GM12878 (cell line): ENCODE data around the gene MAPT. TPM values are rescaled to one million over a fixed set of nuclear protein-coding genes. Genes with fewer than 3 reads are reported as not detected.

ENCODE experiments used
- ATAC-seq: fragments of 200-7000 bp; cut with Tn5 transposase; 3 replicates; pipeline ENCODE4 v1.9.1; 2020; ENCODE audit warnings: mild to moderate bottlenecking, moderate library complexity
- BruUV-seq: library from RNA; stranded (reverse); fragments of 400-500 nt; replicated peaks from 2 replicates; lab custom pipeline; 2021; lab: Mats Ljungman, UMichigan
- CTCF ChIA-PET: fragments of 300-600 bp; sonication (Branson Sonifier 250); formaldehyde crosslinking; extraction: SDS; loops from one replicate; lab custom pipeline; 2021; ENCODE audit warnings: inconsistent platforms; lab: Yijun Ruan, JAX
- POLR2A ChIA-PET: fragments of 350-600 bp; formaldehyde crosslinking; extraction: SDS; loops from one replicate; lab custom pipeline; 2021; ENCODE audit warnings: inconsistent platforms; lab: Charles Lee
- RAD21 ChIA-PET: fragments of 300-600 bp; sonication (Branson Sonifier 250); formaldehyde crosslinking; loops from one replicate; lab custom pipeline; 2023; ENCODE audit warnings: antibody characterized with exemption; ENCODE audit not compliant: unreplicated experiment; lab: Charles Lee
- SMC1A ChIA-PET: fragments of 300-600 bp; sonication (Branson Sonifier 250); formaldehyde crosslinking; loops from one replicate; lab custom pipeline; 2023; ENCODE audit not compliant: unreplicated experiment, uncharacterized antibody; lab: Charles Lee
- DNase-seq: peaks from one replicate; pipeline ENCODE4 v3.0.0-alpha.2; 2011; ENCODE audit warnings: low read depth, low spot score
- FAIRE-seq: peaks from 3 replicates; lab custom pipeline; 2011; peaks lifted over from hg19 to GRCh38; lab: Jason Lieb, UNC
- H2AFZ ChIP-seq: 2 replicates; pipeline ENCODE4 v1.6.0; 2011; ENCODE audit warnings: low read depth, low read length, control low read depth; ENCODE audit not compliant: control insufficient read depth
- H3K27ac ChIP-seq: 2 replicates; pipeline ENCODE4 v1.5.1; 2011; ENCODE audit warnings: control low read depth; ENCODE audit not compliant: control insufficient read depth, insufficient read depth
- H3K27me3 ChIP-seq, 2 experiments: replicated peaks in 1 of 2; 2 replicates each; pipeline versions ENCODE4 v1.6.0 to v1.6.1; 2011; ENCODE audit warnings: low read length in 1 of 2; ENCODE audit not compliant: control insufficient read depth in 2 of 2, insufficient read depth in 2 of 2
- H3K36me3 ChIP-seq, 2 experiments: 2 replicates each; pipeline ENCODE4 v1.5.1; 2011; ENCODE audit warnings: low read length in 1 of 2; ENCODE audit not compliant: control insufficient read depth in 2 of 2, insufficient read depth in 2 of 2
- H3K4me1 ChIP-seq: 2 replicates; pipeline ENCODE4 v1.6.1; 2011; ENCODE audit warnings: mild to moderate bottlenecking, low read length, moderate library complexity, mixed read lengths; ENCODE audit not compliant: control insufficient read depth, insufficient read depth
- H3K4me2 ChIP-seq: 2 replicates; pipeline ENCODE4 v1.6.0; 2011; ENCODE audit warnings: control low read depth; ENCODE audit not compliant: control insufficient read depth, insufficient read depth
- H3K4me3 ChIP-seq: fragments of 200-600 bp; sonication (generic); 2 replicates; pipeline ENCODE4 v1.5.1; 2016
- H3K79me2 ChIP-seq: 2 replicates; pipeline ENCODE4 v1.6.0; 2011; ENCODE audit warnings: low read length; ENCODE audit not compliant: control insufficient read depth, insufficient read depth
- H3K9ac ChIP-seq: 2 replicates; pipeline ENCODE4 v1.8.0; 2011; ENCODE audit warnings: low read length, control low read depth, mixed read lengths; ENCODE audit not compliant: control insufficient read depth, insufficient read depth
- H3K9me3 ChIP-seq: replicated peaks from 3 replicates; pipeline ENCODE4 v1.5.1; 2011; ENCODE audit warnings: mild to moderate bottlenecking, low read length; ENCODE audit not compliant: control insufficient read depth, insufficient read depth
- H4K20me1 ChIP-seq: 2 replicates; pipeline ENCODE4 v1.6.0; 2011; ENCODE audit not compliant: control insufficient read depth, insufficient read depth
- BCL11A ChIP-seq: IDR thresholded peaks from 2 replicates; pipeline ENCODE4 v1.6.1; 2011; ENCODE audit warnings: low read depth, low read length
- EP300 ChIP-seq, 2 experiments: fragments of 150-350 bp in 1 of 2; IDR thresholded peaks; 2 replicates each; pipeline ENCODE4 v1.6.1; 2011 to 2012; ENCODE audit warnings: low read depth in 2 of 2, low read length in 2 of 2, borderline replicate concordance in 1 of 2, improper control_type of control experiment in 1 of 2, inconsistent platforms in 1 of 2; ENCODE audit not compliant: control insufficient read depth in 1 of 2
- HDAC2 ChIP-seq: fragments of 200-600 bp; sonication (generic); IDR thresholded peaks from 2 replicates; pipeline ENCODE4 v1.6.1; 2017
- RUNX3 ChIP-seq: IDR thresholded peaks from 2 replicates; pipeline ENCODE4 v1.6.1; 2012; ENCODE audit warnings: low read length, inconsistent platforms
- SRF ChIP-seq, 2 experiments: IDR thresholded peaks; 2 replicates each; pipeline ENCODE4 v1.6.1; 2011; ENCODE audit warnings: low read depth in 2 of 2, low read length in 2 of 2, mild to moderate bottlenecking in 1 of 2, moderate library complexity in 1 of 2
- ZZZ3 ChIP-seq: IDR thresholded peaks from 2 replicates; pipeline ENCODE4 v1.6.1; 2011; ENCODE audit warnings: low read depth; ENCODE audit not compliant: control insufficient read depth, insufficient read length
- WGBS: methylation state at CpG from one replicate; pipeline ENCODE4 v1.1.6; 2016; ENCODE audit warnings: low lambda C conversion rate; ENCODE audit not compliant: insufficient replicate concordance, insufficient coverage; ENCODE audit errors: missing lambda C conversion rate; 5-methylcytosine and 5-hydroxymethylcytosine counted together
- in situ Hi-C: fragments of 300-500 bp; cut with MboI; formaldehyde crosslinking; loops from 9 replicates; pipeline ENCODE4 v1.14.3; 2018; ENCODE audit warnings: mixed read lengths
- intact Hi-C: fragments of 100-400 bp; cut with micrococcal nuclease; formaldehyde crosslinking; loops from one replicate; pipeline ENCODE4 v1.14.2; 2022; ENCODE audit not compliant: unreplicated experiment
- polyA plus RNA-seq, 11 experiments: library from polyadenylated mRNA; depleted of rRNA in 4 of 11; unstranded in 6 of 11; stranded (reverse) in 5 of 11; fragments of >200 nt; fragmentation: Nextera tagmentation in 4 of 11; fragmentation: Illumina TruSeq in 1 of 11; extraction: Ambion mirVana in 4 of 11; extraction: Trizol in 1 of 11; gene quantifications; 1 replicate in 1 of 11; 2 replicates in 10 of 11; pipeline versions ENCODE4 v1.2.1 to v1.2.3, GENCODE V29; 2011 to 2016; ENCODE audit warnings: inconsistent platforms in 2 of 11, missing spikeins in 2 of 11, low read depth in 1 of 11
- total RNA-seq, 4 experiments: library from RNA; depleted of rRNA in 3 of 4; stranded (reverse); fragments of >200 nt in 3 of 4; fragmentation: Illumina TruSeq in 1 of 4; extraction: Trizol in 1 of 4; gene quantifications; 2 replicates each; pipeline versions ENCODE4 v1.2.1 to v1.2.3, GENCODE V29; 2013 to 2021
- TF ChIP-seq, protein P1 (sequence below): fragments of 450-650 bp; IDR thresholded peaks from 2 replicates; pipeline ENCODE4 v1.6.1; 2017; ENCODE audit warnings: antibody characterized with exemption, mild to moderate bottlenecking, moderate library complexity
- TF ChIP-seq, protein P2 (sequence below), 3 experiments: IDR thresholded peaks in 2 of 3; conservative IDR thresholded peaks in 1 of 3; 2 replicates each; pipeline ENCODE4 v1.5.1; 2011; ENCODE audit warnings: low read depth in 3 of 3, low read length in 3 of 3, mild to moderate bottlenecking in 3 of 3, control low read depth in 2 of 3, moderate library complexity in 2 of 3, inconsistent platforms in 1 of 3, mixed read lengths in 1 of 3; ENCODE audit not compliant: control insufficient read depth in 2 of 3, insufficient read depth in 1 of 3; ENCODE audit errors: extremely low read depth in 1 of 3

MAPT gene
- total and polyA plus RNA-seq, 10 of the 15 experiments (the other 5 are each of a cell fraction or from before 2014, with no cell fraction given): under 0.01 to 0.05 (median 0.03) TPM; not detected in 7

DNA sequence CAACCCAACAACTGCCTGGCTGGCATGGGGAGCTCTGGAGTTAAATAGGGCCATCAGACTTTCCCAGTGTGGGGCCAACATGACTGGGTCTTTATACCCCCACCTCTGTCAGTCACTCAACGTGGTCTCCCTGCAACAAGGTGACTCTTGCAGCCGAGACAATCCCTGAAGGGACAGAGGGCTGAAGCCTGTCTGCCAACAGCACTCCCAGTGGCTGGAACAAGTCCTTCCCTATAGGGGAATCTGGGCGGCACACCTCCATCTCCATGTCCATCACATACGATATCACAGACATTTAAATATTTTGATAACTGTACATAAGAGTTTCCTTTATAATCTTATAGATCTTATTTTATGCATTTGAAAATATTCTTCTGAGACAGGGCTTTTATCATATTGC lies 4.8 kb upstream of the MAPT start:
- RAD21 ChIA-PET: no interaction called here

DNA sequence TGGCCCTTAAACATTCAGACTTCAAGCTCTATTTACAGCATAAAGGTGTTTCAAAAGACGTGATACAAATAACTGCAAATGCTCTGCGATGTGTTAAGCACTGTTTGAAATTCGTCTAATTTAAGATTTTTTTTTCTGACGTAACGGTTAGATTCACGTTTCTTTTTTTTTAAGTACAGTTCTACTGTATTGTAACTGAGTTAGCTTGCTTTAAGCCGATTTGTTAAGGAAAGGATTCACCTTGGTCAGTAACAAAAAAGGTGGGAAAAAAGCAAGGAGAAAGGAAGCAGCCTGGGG lies 681 bp upstream of the MAPT start:
- 42% methylated on average over 7 of the region's 7 CpGs for WGBS
- FAIRE-seq: no peak
- H3K4me3 ChIP-seq: no peak overlapping the region
- no peak for TF ChIP-seq SRF (IDR thresholded peaks at IDR 0.05; ENCODE audit: low read depth in 2 of 2, low read length in 2 of 2)
- no peak for TF ChIP-seq RUNX3
- TF ChIP-seq, protein P1, sequence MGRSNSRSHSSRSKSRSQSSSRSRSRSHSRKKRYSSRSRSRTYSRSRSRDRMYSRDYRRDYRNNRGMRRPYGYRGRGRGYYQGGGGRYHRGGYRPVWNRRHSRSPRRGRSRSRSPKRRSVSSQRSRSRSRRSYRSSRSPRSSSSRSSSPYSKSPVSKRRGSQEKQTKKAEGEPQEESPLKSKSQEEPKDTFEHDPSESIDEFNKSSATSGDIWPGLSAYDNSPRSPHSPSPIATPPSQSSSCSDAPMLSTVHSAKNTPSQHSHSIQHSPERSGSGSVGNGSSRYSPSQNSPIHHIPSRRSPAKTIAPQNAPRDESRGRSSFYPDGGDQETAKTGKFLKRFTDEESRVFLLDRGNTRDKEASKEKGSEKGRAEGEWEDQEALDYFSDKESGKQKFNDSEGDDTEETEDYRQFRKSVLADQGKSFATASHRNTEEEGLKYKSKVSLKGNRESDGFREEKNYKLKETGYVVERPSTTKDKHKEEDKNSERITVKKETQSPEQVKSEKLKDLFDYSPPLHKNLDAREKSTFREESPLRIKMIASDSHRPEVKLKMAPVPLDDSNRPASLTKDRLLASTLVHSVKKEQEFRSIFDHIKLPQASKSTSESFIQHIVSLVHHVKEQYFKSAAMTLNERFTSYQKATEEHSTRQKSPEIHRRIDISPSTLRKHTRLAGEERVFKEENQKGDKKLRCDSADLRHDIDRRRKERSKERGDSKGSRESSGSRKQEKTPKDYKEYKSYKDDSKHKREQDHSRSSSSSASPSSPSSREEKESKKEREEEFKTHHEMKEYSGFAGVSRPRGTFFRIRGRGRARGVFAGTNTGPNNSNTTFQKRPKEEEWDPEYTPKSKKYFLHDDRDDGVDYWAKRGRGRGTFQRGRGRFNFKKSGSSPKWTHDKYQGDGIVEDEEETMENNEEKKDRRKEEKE: no peak
- TF ChIP-seq HDAC2: no peak
- no peak for TF ChIP-seq EP300 (IDR thresholded peaks at IDR 0.05; ENCODE audit: borderline replicate concordance in 1 of 2, control insufficient read depth in 1 of 2, low read depth in 2 of 2, low read length in 2 of 2)
- TF ChIP-seq ZZZ3: no peak

More for the DNA sequence above, 4.8 kb upstream of the MAPT start:
- ChIA-PET POLR2A (no interaction called here), CTCF (no interaction called here), SMC1A (no interaction called here)
- H3K4me3 ChIP-seq: no peak overlapping the region
- no peaks in the 10 kb centered on the region for H3K4me1 ChIP-seq
- intact Hi-C loops: no loop called here
- FAIRE-seq: no peak
- no peaks in the 10 kb centered on the region for H4K20me1 ChIP-seq
- H3K27me3 ChIP-seq: peaks cover 0 to 7% of the 10 kb centered on the region in 2 experiments; a peak in 2 of 4 replicates
- no peak overlapping the region for H3K9ac ChIP-seq
- BruUV-seq: no TSS peak
- TF ChIP-seq BCL11A: no peak
- TF ChIP-seq, protein P2, sequence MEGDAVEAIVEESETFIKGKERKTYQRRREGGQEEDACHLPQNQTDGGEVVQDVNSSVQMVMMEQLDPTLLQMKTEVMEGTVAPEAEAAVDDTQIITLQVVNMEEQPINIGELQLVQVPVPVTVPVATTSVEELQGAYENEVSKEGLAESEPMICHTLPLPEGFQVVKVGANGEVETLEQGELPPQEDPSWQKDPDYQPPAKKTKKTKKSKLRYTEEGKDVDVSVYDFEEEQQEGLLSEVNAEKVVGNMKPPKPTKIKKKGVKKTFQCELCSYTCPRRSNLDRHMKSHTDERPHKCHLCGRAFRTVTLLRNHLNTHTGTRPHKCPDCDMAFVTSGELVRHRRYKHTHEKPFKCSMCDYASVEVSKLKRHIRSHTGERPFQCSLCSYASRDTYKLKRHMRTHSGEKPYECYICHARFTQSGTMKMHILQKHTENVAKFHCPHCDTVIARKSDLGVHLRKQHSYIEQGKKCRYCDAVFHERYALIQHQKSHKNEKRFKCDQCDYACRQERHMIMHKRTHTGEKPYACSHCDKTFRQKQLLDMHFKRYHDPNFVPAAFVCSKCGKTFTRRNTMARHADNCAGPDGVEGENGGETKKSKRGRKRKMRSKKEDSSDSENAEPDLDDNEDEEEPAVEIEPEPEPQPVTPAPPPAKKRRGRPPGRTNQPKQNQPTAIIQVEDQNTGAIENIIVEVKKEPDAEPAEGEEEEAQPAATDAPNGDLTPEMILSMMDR (IDR thresholded peaks at IDR 0.05 in 2 of 3, conservative IDR thresholded peaks at IDR 0.05 in 1 of 3; ENCODE audit: control insufficient read depth in 2 of 3, extremely low read depth in 1 of 3, insufficient read depth in 1 of 3, low read depth in 3 of 3, low read length in 3 of 3): peak in 1 of 3 experiments; percentile 14; a peak in 1 of 6 replicates
- H3K36me3 ChIP-seq: no peaks in the 10 kb centered on the region
- no peak for ATAC-seq
- 49% methylated on average over 4 of the region's 4 CpGs for WGBS
- H3K79me2 ChIP-seq: no peaks in the 10 kb centered on the region
- no peak overlapping the region for H2AFZ ChIP-seq
- no peak overlapping the region for H3K27ac ChIP-seq
- in situ Hi-C loops: no loop called here
- H3K4me2 ChIP-seq: no peak overlapping the region
- H3K9me3 ChIP-seq: no peaks in the 10 kb centered on the region
- no peak for DNase-seq

More for the DNA sequence above, 681 bp upstream of the MAPT start:
- ChIA-PET SMC1A (interaction anchor here (0.6 kb wide), 1 partner anchor 35 kb away, joined by 3 read pairs; no protein-coding TSS in a partner anchor), POLR2A (no interaction called here), RAD21 (no interaction called here), CTCF (interaction anchor here (0.6 to 1.6 kb wide), 3 partner anchors 21 to 209 kb away, joined by 3 to 4 read pairs (median 3); no protein-coding TSS in a partner anchor)
- no peak overlapping the region for H3K9ac ChIP-seq
- intact Hi-C loops: no loop called here
- H3K9me3 ChIP-seq: no peaks in the 10 kb centered on the region
- ATAC-seq (no peak), DNase-seq (no peak)
- no peaks in the 10 kb centered on the region for H3K36me3 ChIP-seq
- H3K27me3 ChIP-seq: peaks cover 15 to 16% of the 10 kb centered on the region in 2 experiments; a peak in 3 of 4 replicates
- no peak overlapping the region for H3K27ac ChIP-seq
- no peaks in the 10 kb centered on the region for H4K20me1 ChIP-seq
- no peak overlapping the region for H2AFZ ChIP-seq
- no peaks in the 10 kb centered on the region for H3K4me1 ChIP-seq
- no peaks in the 10 kb centered on the region for H3K79me2 ChIP-seq
- in situ Hi-C loops: no loop called here
- H3K4me2 ChIP-seq: peak overlapping the region; percentile 91; the same call in 1 of the 2 replicates
- no TSS peak for BruUV-seq
